Right lobe of liver (tissue), 6 donors: ENCODE data around the gene SERPING1. TPM values are rescaled to one million over a fixed set of nuclear protein-coding genes. Genes with fewer than 3 reads are reported as not detected.

Experiments
- ATAC-seq, 4 donors: fragments of 200-7000 bp; cut with Tn5 transposase; one replicate each; pipeline ENCODE4 v1.9.1; 2020; ENCODE audit warnings: mild to moderate bottlenecking in 4 of 4, moderate library complexity in 4 of 4
- DNase-seq, 3 donors: peaks; one replicate each; pipeline ENCODE4 v3.0.0-alpha.2; 2020
- H3K27ac ChIP-seq, 3 donors: fragments of 200-600 bp; one replicate each; pipeline ENCODE4 v1.8.0; 2022
- H3K27me3 ChIP-seq, 2 donors: fragments of 200-600 bp; one replicate each; pipeline ENCODE4 v1.8.0; 2022
- H3K36me3 ChIP-seq, 4 donors: fragments of 200-600 bp; sonication (generic) in 1 of 4; one replicate each; pipeline versions ENCODE4 v1.5.1 to v1.8.0; 2017 to 2022; ENCODE audit warnings: control low read depth in 1 of 4
- H3K4me1 ChIP-seq, 4 donors: fragments of 200-600 bp; sonication (generic) in 1 of 4; one replicate each; pipeline versions ENCODE4 v1.5.1 to v1.8.0; 2017 to 2022; ENCODE audit warnings: control low read depth in 1 of 4
- H3K4me3 ChIP-seq, 3 donors: fragments of 200-600 bp; one replicate each; pipeline ENCODE4 v1.8.0; 2022
- H3K9me3 ChIP-seq, 4 donors: fragments of 200-600 bp; sonication (generic) in 1 of 4; one replicate each; pipeline versions ENCODE4 v1.5.1 to v1.8.0; 2017 to 2022; ENCODE audit warnings: control low read depth in 1 of 4
- POLR2A ChIP-seq: fragments of 450-650 bp; IDR thresholded peaks from one replicate; pipeline ENCODE4 v1.6.1; 2017; ENCODE audit warnings: antibody characterized with exemption, mild to moderate bottlenecking
- WGBS: methylation state at CpG from one replicate; pipeline ENCODE4 v1.1.6; 2018; ENCODE audit warnings: low coverage, low lambda C conversion rate; ENCODE audit not compliant: insufficient coverage; ENCODE audit errors: missing lambda C conversion rate; 5-methylcytosine and 5-hydroxymethylcytosine counted together
- intact Hi-C, 2 donors: fragments of 100-400 bp; cut with DNase I; formaldehyde crosslinking; loops; one replicate each; pipeline versions ENCODE4 v1.11.2 to v1.14.1; 2022
- total RNA-seq, 6 experiments: library from RNA; depleted of rRNA in 2 of 6; stranded (reverse); fragments of >200 nt in 2 of 6; fragmentation: NEBNext Ultra II Directional in 3 of 6; extraction: Animal tissue kit (Norgen Biotek cat#: 25700) in 3 of 6; gene quantifications; one replicate each; pipeline versions ENCODE4 v1.1.0 to v1.2.4, GENCODE V29; 2016 to 2023
- TF ChIP-seq, protein P1 (sequence below), 4 donors: fragments of 200-600 bp in 3 of 4; fragments of 450-650 bp in 1 of 4; IDR thresholded peaks; one replicate each; pipeline versions ENCODE4 v1.5.1 to v1.8.0; 2016 to 2022; ENCODE audit warnings: antibody characterized with exemption in 4 of 4, mild to moderate bottlenecking in 2 of 4
- donor health status: DM: no; HTN: yes; CAD: no.
- donor health status: DM: no; HTN: no; CAD: no.
- donor health status: DM: no; HTN: no; CAD: no.
- donor health status: DM: no; HTN: yes; CAD: no.
- donor health status: DM: no; HTN: yes; CAD: no.

SERPING1 gene
- total RNA-seq, 6 experiments from 2014 or later: 1,903 to 2,571 (median 2,194) TPM

GRCh38 chr11:57566005-57566904 lies 31.2 kb upstream of the SERPING1 start:
- H3K9me3 ChIP-seq: no peaks in the 10 kb centered on the region
- H3K36me3 ChIP-seq: peaks cover 0 to 4% (median 0%) of the 10 kb centered on the region in 4 donors
- WGBS: 2% methylated on average over 4 of the region's 4 CpGs
- TF ChIP-seq POLR2A: no peak
- TF ChIP-seq, protein P1, sequence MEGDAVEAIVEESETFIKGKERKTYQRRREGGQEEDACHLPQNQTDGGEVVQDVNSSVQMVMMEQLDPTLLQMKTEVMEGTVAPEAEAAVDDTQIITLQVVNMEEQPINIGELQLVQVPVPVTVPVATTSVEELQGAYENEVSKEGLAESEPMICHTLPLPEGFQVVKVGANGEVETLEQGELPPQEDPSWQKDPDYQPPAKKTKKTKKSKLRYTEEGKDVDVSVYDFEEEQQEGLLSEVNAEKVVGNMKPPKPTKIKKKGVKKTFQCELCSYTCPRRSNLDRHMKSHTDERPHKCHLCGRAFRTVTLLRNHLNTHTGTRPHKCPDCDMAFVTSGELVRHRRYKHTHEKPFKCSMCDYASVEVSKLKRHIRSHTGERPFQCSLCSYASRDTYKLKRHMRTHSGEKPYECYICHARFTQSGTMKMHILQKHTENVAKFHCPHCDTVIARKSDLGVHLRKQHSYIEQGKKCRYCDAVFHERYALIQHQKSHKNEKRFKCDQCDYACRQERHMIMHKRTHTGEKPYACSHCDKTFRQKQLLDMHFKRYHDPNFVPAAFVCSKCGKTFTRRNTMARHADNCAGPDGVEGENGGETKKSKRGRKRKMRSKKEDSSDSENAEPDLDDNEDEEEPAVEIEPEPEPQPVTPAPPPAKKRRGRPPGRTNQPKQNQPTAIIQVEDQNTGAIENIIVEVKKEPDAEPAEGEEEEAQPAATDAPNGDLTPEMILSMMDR (IDR thresholded peaks at IDR 0.05): no peak
- no peaks in the 10 kb centered on the region for H3K27me3 ChIP-seq
- H3K4me3 ChIP-seq: peak overlapping the region; percentile 60 to 93 (median 75)
- DNase-seq (peak in 1 of 3 donors; percentile 58), ATAC-seq (peak; percentile 72 to 81 (median 73))
- H3K27ac ChIP-seq: peak overlapping the region; percentile 81 to 84 (median 82)
- H3K4me1 ChIP-seq: peaks cover 0 to 29% (median 3%) of the 10 kb centered on the region in 4 donors
- intact Hi-C loops: loop anchor here in 1 of 2 donors (5.0 kb wide), 1 partner anchor 76 kb away; no protein-coding TSS in a partner anchor

GRCh38 chr11:57566905-57567514 lies 30.5 kb upstream of the SERPING1 start:
- TF ChIP-seq, protein P1 (IDR thresholded peaks at IDR 0.05): no peak
- TF ChIP-seq POLR2A: no peak
- Histone ChIP-seq H3K4me1 (peaks cover 0 to 29% (median 3%) of the 10 kb centered on the region in 4 donors), H3K36me3 (peaks cover 0 to 4% (median 0%) of the 10 kb centered on the region in 4 donors), H3K9me3 (no peaks in the 10 kb centered on the region), H3K27ac (peak overlapping the region; percentile 81 to 84 (median 82)), H3K27me3 (no peaks in the 10 kb centered on the region), H3K4me3 (peak overlapping the region; percentile 60 to 93 (median 75))
- ATAC-seq (peak in 3 of 4 donors; percentile 5 to 31 (median 25)), DNase-seq (no peak)
- intact Hi-C loops: loop anchor here in 1 of 2 donors (5.0 kb wide), 1 partner anchor 75 kb away; no protein-coding TSS in a partner anchor
- WGBS: 2% methylated on average over 11 of the region's 15 CpGs

GRCh38 chr11:57567515-57568329 lies 29.8 kb upstream of the SERPING1 start, which contains the start of gene UBE2L6:
TSS of gene UBE2L6 (minus strand) at chr11:57567672. CDS start at chr11:57567611, 61 bp downstream.
- H3K4me3 ChIP-seq: peak within 1 kb of the TSS; percentile 60 to 93 (median 75)
- no peaks in the 10 kb centered on the region for H3K27me3 ChIP-seq
- TF ChIP-seq, protein P1 (IDR thresholded peaks at IDR 0.05): peak in 2 of 4 donors; percentile 88 to 89
- peak; percentile 22 for TF ChIP-seq POLR2A
- peaks cover 0 to 4% (median 0%) of the 10 kb centered on the region in 4 donors for H3K36me3 ChIP-seq
- intact Hi-C loops: loop anchor here in 1 of 2 donors (5.0 kb wide), 1 partner anchor 75 kb away; no protein-coding TSS in a partner anchor
- WGBS: 1% methylated on average over 20 of the region's 92 CpGs
- peak within 1 kb of the TSS; percentile 81 to 84 (median 82) for H3K27ac ChIP-seq
- ATAC-seq (peak; percentile 67 to 85 (median 83)), DNase-seq (peak; percentile 84 to 85 (median 85))
- peaks cover 0 to 29% (median 3%) of the 10 kb centered on the region in 4 donors for H3K4me1 ChIP-seq
- H3K9me3 ChIP-seq: no peaks in the 10 kb centered on the region

DNA sequence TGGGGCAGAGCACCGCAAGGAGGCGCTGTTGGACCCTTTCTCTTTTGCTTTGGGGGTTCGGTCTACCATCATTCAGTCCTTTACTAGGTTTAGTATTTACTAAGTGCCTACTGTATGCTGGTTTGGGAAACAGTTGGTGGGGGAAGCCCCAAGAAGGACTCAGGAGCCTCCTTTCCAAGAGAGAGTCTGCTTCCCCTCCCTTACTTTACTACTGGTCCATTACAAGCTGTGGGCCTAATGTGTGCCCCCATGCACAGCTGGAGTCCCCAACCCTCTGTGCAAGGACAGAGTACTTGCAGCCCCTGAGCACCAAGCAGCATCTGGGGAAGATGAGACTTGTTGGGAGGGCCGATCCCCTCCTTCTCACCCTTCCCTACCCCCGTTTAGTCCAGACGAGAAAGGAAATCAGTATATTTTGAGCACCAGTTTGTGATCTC lies 29.1 kb upstream of the SERPING1 start:
- intact Hi-C loops: loop anchor here in 1 of 2 donors (5.0 kb wide), 1 partner anchor 74 kb away; no protein-coding TSS in a partner anchor
- ATAC-seq: peak in 1 of 4 donors; percentile 82
- whole genome bisulfite sequencing: 27% methylated on average over 6 of the region's 6 CpGs

More for the DNA sequence above, 29.1 kb upstream of the SERPING1 start:
- Histone ChIP-seq H3K27me3 (no peaks in the 10 kb centered on the region), H3K4me3 (peak overlapping the region; percentile 60 to 93 (median 75)), H3K9me3 (no peaks in the 10 kb centered on the region), H3K4me1 (peaks cover 0 to 29% (median 3%) of the 10 kb centered on the region in 4 donors), H3K36me3 (peaks cover 0 to 4% (median 0%) of the 10 kb centered on the region in 4 donors), H3K27ac (peak overlapping the region; percentile 81 to 84 (median 82))
- no peak for DNase-seq
- TF ChIP-seq POLR2A: no peak
- TF ChIP-seq, protein P1 (IDR thresholded peaks at IDR 0.05): peak in 2 of 4 donors; percentile 90 to 92
